ENCODE data around the gene RFNG.

The RFNG gene

GRCh38 chr17:82090549-82091263, 39.1 kb upstream of the RFNG start:
- Mint-ChIP-seq H3K4me3 (no peak overlapping the region), H3K27ac (no peak overlapping the region), H3K9me3 (no peaks in the 10 kb centered on the region), H3K36me3 (ENCODE audit: low read depth) (no peaks in the 10 kb centered on the region), H3K4me1 (no peaks in the 10 kb centered on the region), H3K27me3 (ENCODE audit: low read depth, poor library complexity) (no peaks in the 10 kb centered on the region)
- TF ChIP-seq, protein P1, sequence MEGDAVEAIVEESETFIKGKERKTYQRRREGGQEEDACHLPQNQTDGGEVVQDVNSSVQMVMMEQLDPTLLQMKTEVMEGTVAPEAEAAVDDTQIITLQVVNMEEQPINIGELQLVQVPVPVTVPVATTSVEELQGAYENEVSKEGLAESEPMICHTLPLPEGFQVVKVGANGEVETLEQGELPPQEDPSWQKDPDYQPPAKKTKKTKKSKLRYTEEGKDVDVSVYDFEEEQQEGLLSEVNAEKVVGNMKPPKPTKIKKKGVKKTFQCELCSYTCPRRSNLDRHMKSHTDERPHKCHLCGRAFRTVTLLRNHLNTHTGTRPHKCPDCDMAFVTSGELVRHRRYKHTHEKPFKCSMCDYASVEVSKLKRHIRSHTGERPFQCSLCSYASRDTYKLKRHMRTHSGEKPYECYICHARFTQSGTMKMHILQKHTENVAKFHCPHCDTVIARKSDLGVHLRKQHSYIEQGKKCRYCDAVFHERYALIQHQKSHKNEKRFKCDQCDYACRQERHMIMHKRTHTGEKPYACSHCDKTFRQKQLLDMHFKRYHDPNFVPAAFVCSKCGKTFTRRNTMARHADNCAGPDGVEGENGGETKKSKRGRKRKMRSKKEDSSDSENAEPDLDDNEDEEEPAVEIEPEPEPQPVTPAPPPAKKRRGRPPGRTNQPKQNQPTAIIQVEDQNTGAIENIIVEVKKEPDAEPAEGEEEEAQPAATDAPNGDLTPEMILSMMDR (IDR thresholded peaks at IDR 0.05) = no peak
- no peak for DNase-seq

DNA sequence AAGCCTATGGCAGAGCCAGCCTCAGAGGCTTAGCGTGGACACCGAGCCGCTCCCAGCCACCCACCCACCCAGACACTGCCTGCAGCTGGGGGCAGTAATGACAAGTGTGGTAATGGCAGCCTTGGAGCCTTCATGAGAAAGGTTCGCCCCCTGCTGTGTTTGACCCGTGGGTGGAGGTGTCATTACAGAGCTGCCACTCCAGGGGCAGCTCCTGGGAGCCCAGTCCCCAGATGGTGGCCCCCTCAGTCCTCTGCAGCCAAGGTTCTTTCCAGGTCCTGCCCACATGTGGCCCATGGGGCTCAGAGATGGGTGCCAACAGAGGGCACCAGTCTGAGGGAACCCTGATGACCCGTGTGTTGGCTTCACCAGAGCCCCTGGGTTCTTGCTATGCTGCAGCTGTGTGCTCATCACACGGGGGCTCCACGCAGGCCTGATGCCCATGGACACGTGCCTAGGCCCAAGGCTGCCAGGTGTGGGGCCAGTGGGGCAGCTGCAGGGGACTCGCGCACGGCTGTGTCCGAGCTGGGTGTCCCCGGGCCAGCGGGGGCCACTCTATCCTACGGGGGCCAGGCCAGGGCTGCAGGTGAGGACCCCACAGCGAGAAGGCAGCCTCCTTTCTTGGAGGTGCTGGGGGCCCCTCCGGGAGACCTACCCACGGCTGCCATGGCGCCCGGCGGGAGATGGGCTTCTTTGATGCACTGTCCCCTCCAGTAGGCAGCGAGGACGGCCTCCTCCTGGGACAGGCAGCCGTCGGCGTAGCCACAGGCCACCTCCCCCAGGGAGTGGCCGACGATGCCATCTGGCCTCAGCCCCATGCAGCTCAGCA, 38.3 kb upstream of the RFNG start:
- Mint-ChIP-seq H3K4me3 (no peak overlapping the region), H3K9me3 (no peaks in the 10 kb centered on the region), H3K27ac (no peak overlapping the region), H3K36me3 (ENCODE audit: low read depth) (no peaks in the 10 kb centered on the region), H3K27me3 (ENCODE audit: low read depth, poor library complexity) (no peaks in the 10 kb centered on the region), H3K4me1 (no peaks in the 10 kb centered on the region)
- TF ChIP-seq, protein P1 (IDR thresholded peaks at IDR 0.05) = no peak
- no peak for DNase-seq

DNA sequence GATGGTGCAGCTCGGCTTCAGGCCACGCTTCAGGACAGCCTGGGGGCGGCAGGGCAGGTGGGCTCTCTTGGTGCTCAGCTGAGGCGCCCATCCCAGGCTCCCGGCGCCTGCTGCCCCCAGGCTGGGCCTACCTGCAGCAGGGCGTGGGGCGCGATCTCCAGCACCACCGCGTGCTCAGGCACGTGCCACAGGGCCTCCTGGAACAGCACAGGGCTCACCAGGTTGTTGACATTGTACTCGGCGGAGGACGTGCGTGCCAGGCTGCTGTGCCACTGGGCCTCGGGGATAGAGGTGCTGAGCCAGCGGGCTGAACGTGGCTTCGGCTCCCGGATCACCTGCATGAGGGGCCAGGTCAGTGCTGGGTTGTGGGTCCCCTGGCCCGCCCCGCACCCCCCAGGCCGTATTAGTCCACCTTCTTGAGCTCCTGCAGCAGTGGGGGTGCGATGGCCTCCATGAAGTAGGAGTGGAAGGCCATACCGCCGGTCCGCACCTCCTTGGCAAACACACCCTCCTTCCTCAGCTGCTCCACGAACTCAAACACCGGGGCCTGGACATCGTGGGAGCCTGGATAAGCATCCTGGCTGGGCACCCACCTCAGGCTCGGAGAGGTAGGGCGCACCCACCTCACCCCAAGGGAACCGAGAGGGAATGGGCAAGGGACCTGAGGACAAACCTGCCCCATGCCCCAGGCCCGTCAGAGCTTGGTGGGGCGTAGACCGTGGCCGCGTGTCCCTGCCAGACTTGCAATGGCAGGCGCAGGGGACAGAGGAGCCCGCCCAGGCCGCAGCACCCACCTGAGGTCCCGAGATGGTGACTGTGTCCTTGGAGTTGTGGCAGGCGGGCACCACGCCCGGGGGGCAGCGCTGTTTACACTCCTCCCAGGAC, 37.5 kb upstream of the RFNG start:
- Mint-ChIP-seq H3K36me3 (ENCODE audit: low read depth) (no peaks in the 10 kb centered on the region), H3K9me3 (no peaks in the 10 kb centered on the region), H3K27me3 (ENCODE audit: low read depth, poor library complexity) (no peaks in the 10 kb centered on the region), H3K27ac (no peak overlapping the region), H3K4me1 (no peaks in the 10 kb centered on the region), H3K4me3 (no peak overlapping the region)
- no peak for DNase-seq
- TF ChIP-seq, protein P1 (IDR thresholded peaks at IDR 0.05) = no peak

DNA sequence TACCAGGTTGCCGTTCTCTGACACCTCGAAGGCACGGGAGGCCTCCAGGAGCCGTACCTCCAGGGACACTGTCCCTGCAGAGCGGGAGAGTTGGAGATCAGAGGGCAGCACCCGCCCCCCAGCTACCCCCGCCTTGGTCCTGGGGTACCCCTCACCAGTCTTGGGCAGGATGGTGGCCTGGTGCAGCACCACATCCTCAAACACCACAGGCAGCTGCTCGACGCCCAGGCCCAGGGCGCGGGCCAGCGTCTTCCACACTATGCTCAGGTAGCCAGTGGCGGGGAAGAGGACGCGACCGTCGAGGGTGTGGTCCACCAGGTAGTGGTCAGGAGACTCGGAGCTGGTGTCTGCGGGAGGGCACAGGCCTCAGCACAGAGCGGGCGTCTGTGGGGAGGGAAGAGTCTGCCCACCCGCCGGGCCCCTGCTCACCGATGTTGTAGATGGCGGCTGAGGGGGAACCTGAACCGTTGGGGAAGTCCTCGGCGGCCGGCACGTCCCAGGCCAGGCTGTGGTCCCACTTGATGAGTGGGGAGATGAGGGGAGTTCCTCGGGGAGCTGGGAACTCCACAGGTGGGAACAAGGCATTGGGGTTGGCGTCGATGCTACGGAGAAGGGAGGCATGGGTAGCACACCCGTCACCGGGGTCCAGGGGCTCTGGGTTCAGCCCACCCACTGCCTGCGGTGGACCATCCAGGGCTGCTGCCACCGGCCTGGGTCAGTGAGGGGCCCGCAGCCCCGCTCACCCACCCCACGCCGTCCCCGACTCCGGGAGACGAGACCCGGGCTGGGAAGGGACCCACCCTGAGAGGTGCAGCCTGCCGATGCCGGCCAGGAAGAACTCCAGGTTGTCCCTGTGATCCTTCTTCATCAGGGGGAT, 36.6 kb upstream of the RFNG start:
- Mint-ChIP-seq H3K36me3 (ENCODE audit: low read depth) (no peaks in the 10 kb centered on the region), H3K9me3 (no peaks in the 10 kb centered on the region), H3K27ac (no peak overlapping the region), H3K4me3 (no peak overlapping the region), H3K4me1 (no peaks in the 10 kb centered on the region), H3K27me3 (ENCODE audit: low read depth, poor library complexity) (no peaks in the 10 kb centered on the region)
- no peak for DNase-seq
- TF ChIP-seq, protein P1 (IDR thresholded peaks at IDR 0.05) = no peak

Measured in nephron progenitor cell (in vitro differentiated cells).